Cardiac muscle cell (in vitro differentiated cells and primary cell): Measurements from ENCODE around the gene DPYSL4. TPM values are rescaled to one million over a fixed set of nuclear protein-coding genes. Genes with fewer than 3 reads are reported as not detected.

Source experiments
- DNase-seq, 2 donors: peaks; one replicate each; pipeline versions ENCODE4 v3.0.0 to v3.0.0-alpha.2; 2010 to 2017; ENCODE audit warnings: low read depth in 1 of 2, low spot score in 1 of 2
- H3K27ac ChIP-seq: fragments of 200-600 bp; sonication (generic); 2 replicates; pipeline ENCODE4 v1.5.1; 2016
- H3K27me3 ChIP-seq: fragments of 200-600 bp; sonication (generic); 2 replicates; pipeline ENCODE4 v1.6.0; 2016; ENCODE audit warnings: control low read depth
- H3K36me3 ChIP-seq: fragments of 200-600 bp; sonication (generic); 2 replicates; pipeline ENCODE4 v1.5.1; 2016; ENCODE audit warnings: control low read depth
- H3K4me1 ChIP-seq: fragments of 200-600 bp; sonication (generic); 2 replicates; pipeline ENCODE4 v1.8.1; 2017; ENCODE audit warnings: low read depth, mild to moderate bottlenecking, mixed run types
- H3K4me3 ChIP-seq: fragments of 200-600 bp; sonication (generic); 2 replicates; pipeline ENCODE4 v1.5.1; 2016; ENCODE audit warnings: mild to moderate bottlenecking
- H3K9me3 ChIP-seq: fragments of 200-600 bp; sonication (generic); 2 replicates; pipeline ENCODE4 v1.5.1; 2017; ENCODE audit warnings: low read depth, mild to moderate bottlenecking, control low read depth
- CTCF ChIP-seq: IDR thresholded peaks from 2 replicates; pipeline ENCODE4 v1.5.1; 2012; ENCODE audit warnings: low read depth, mild to moderate bottlenecking, low read length
- polyA plus RNA-seq: library from polyadenylated mRNA; unstranded; fragments of >200 nt; fragmentation: Nextera tagmentation; extraction: Ambion mirVana; gene quantifications from 2 replicates; pipeline ENCODE4 v1.2.1, GENCODE V29; 2016
- total RNA-seq: library from RNA; depleted of rRNA; stranded (reverse); fragments of >200 nt; gene quantifications from 2 replicates; pipeline ENCODE4 v1.2.3, GENCODE V29; 2016

The DPYSL4 gene
- total and polyA plus RNA-seq, 2 experiments from 2014 or later, result 12.5 to 30.3 TPM

- H3K4me3 ChIP-seq, result no peak overlapping the region
- H3K36me3 ChIP-seq, result no peaks in the 10 kb centered on the region
- H3K27ac ChIP-seq, result no peak overlapping the region
- H3K4me1 ChIP-seq, result peaks cover 16% of the 10 kb centered on the region
- TF ChIP-seq CTCF, result no peak
- DNase-seq, result no peak
- no peaks in the 10 kb centered on the region for H3K27me3 ChIP-seq
- H3K9me3 ChIP-seq, result no peaks in the 10 kb centered on the region
Observed at GRCh38 chr10:132164761-132165278, 21.9 kb upstream of the DPYSL4 start.

GRCh38 chr10:132165416-132165980, 21.2 kb upstream of the DPYSL4 start:
- no peaks in the 10 kb centered on the region for H3K27me3 ChIP-seq
- no peak for DNase-seq

GRCh38 chr10:132166216-132166950, 20.4 kb upstream of the DPYSL4 start:
- DNase-seq, result no peak
- Histone ChIP-seq H3K36me3 (no peaks in the 10 kb centered on the region), H3K9me3 (no peaks in the 10 kb centered on the region), H3K4me3 (no peak overlapping the region), H3K27ac (no peak overlapping the region), H3K27me3 (no peaks in the 10 kb centered on the region), H3K4me1 (peaks cover 16% of the 10 kb centered on the region)
- no peak for TF ChIP-seq CTCF

More at GRCh38 chr10:132165416-132165980, 21.2 kb upstream of the DPYSL4 start:
- no peak overlapping the region for H3K4me3 ChIP-seq
- no peak overlapping the region for H3K27ac ChIP-seq
- no peaks in the 10 kb centered on the region for H3K9me3 ChIP-seq
- no peaks in the 10 kb centered on the region for H3K36me3 ChIP-seq
- no peak for TF ChIP-seq CTCF
- H3K4me1 ChIP-seq, result peaks cover 16% of the 10 kb centered on the region

GRCh38 chr10:132167041-132167674, 19.6 kb upstream of the DPYSL4 start:
- no peak for TF ChIP-seq CTCF
- Histone ChIP-seq H3K27ac (no peak overlapping the region), H3K4me3 (no peak overlapping the region), H3K9me3 (no peaks in the 10 kb centered on the region), H3K36me3 (no peaks in the 10 kb centered on the region), H3K4me1 (peaks cover 12% of the 10 kb centered on the region), H3K27me3 (peaks cover 2% of the 10 kb centered on the region)
- DNase-seq, result no peak

- Histone ChIP-seq H3K4me1 (peaks cover 4% of the 10 kb centered on the region), H3K36me3 (no peaks in the 10 kb centered on the region), H3K27me3 (peaks cover 7% of the 10 kb centered on the region), H3K9me3 (no peaks in the 10 kb centered on the region), H3K27ac (no peak overlapping the region), H3K4me3 (no peak overlapping the region)
- no peak for DNase-seq
- no peak for TF ChIP-seq CTCF
Observed at GRCh38 chr10:132167976-132168375, 18.8 kb upstream of the DPYSL4 start.
